Karpas-422 (cell line): ENCODE results near the gene CHCHD6. TPM values are rescaled to one million over a fixed set of nuclear protein-coding genes. Genes with fewer than 3 reads are reported as not detected.

Source experiments
- DNase-seq: peaks from one replicate; pipeline ENCODE4 v3.0.0-alpha.2; 2015
- H2AFZ ChIP-seq: fragments of 200-600 bp; sonication (generic); 2 replicates; pipeline ENCODE4 v1.6.1; 2014; ENCODE audit warnings: antibody characterized with exemption, low read length, mixed read lengths
- H3K27ac ChIP-seq: fragments of 200-600 bp; sonication (generic); 2 replicates; pipeline ENCODE4 v1.5.1; 2014; ENCODE audit warnings: mild to moderate bottlenecking, low read length, moderate library complexity
- H3K27me3 ChIP-seq: fragments of 200-600 bp; sonication (generic); 2 replicates; pipeline ENCODE4 v1.6.1; 2014; ENCODE audit warnings: low read length, mixed read lengths
- H3K36me3 ChIP-seq: fragments of 200-600 bp; sonication (generic); 2 replicates; pipeline ENCODE4 v1.6.1; 2014; ENCODE audit warnings: low read length, mixed read lengths; ENCODE audit not compliant: insufficient read depth
- H3K4me1 ChIP-seq: fragments of 200-600 bp; sonication (generic); 2 replicates; pipeline ENCODE4 v1.6.1; 2014; ENCODE audit warnings: mild to moderate bottlenecking, low read length, mixed read lengths
- H3K4me2 ChIP-seq: fragments of 200-600 bp; sonication (generic); 2 replicates; pipeline ENCODE4 v1.6.1; 2014; ENCODE audit warnings: low read length, low read depth, mild to moderate bottlenecking; ENCODE audit not compliant: poor library complexity, severe bottlenecking
- H3K4me3 ChIP-seq: fragments of 200-600 bp; sonication (generic); 2 replicates; pipeline ENCODE4 v1.5.1; 2014; ENCODE audit warnings: mild to moderate bottlenecking, antibody characterized with exemption, low read length, mixed read lengths
- H3K79me2 ChIP-seq: fragments of 200-600 bp; sonication (generic); 2 replicates; pipeline ENCODE4 v1.6.1; 2014; ENCODE audit warnings: mild to moderate bottlenecking, low read length, mixed read lengths
- H3K9ac ChIP-seq: fragments of 200-600 bp; sonication (generic); 2 replicates; pipeline ENCODE4 v1.6.0; 2014; ENCODE audit warnings: low read length
- H3K9me2 ChIP-seq: fragments of 200-600 bp; sonication (generic), shearing (Covaris generic); replicated peaks from 2 replicates; pipeline ENCODE4 v1.6.0; 2014; ENCODE audit warnings: mild to moderate bottlenecking, low read length, moderate library complexity; ENCODE audit not compliant: insufficient read depth
- H3K9me3 ChIP-seq: fragments of 300-700, 200-600 bp; sonication (generic); 2 replicates; pipeline ENCODE4 v1.6.1; 2014; ENCODE audit warnings: low read length, mixed read lengths
- H4K20me1 ChIP-seq: fragments of 200-600 bp; sonication (generic); 2 replicates; pipeline ENCODE4 v1.6.1; 2014; ENCODE audit warnings: mild to moderate bottlenecking, antibody characterized with exemption, low read length, low read depth; ENCODE audit not compliant: insufficient read depth
- total RNA-seq: library from RNA; depleted of rRNA; stranded (reverse); fragments of >200 nt; shearing (Covaris generic); gene quantifications from 2 replicates; pipeline ENCODE4 v1.2.3, GENCODE V29; 2014; ENCODE audit warnings: low replicate concordance

CHCHD6 gene
- total RNA-seq, 1 experiment from 2014 or later = 12.8 TPM

- Histone ChIP-seq H4K20me1 (peaks cover 33% of the 10 kb centered on the region), H3K27me3 (no peaks in the 10 kb centered on the region), H3K9me2 (no peaks in the 10 kb centered on the region), H3K36me3 (no peaks in the 10 kb centered on the region), H3K4me2 (no peak overlapping the region), H3K4me3 (no peak overlapping the region), H3K79me2 (no peaks in the 10 kb centered on the region), H3K9me3 (no peaks in the 10 kb centered on the region), H3K9ac (no peak overlapping the region), H2AFZ (no peak overlapping the region), H3K4me1 (no peaks in the 10 kb centered on the region), H3K27ac (no peak overlapping the region)
- no peak for DNase-seq
Observed at GRCh38 chr3:126711121-126711760, 7.2 kb downstream of the CHCHD6 start.

GRCh38 chr3:126713199-126713598 is 9.2 kb downstream of the CHCHD6 start:
- Histone ChIP-seq H3K4me1 (no peaks in the 10 kb centered on the region), H3K79me2 (no peaks in the 10 kb centered on the region), H3K27me3 (no peaks in the 10 kb centered on the region), H3K9ac (no peak overlapping the region), H4K20me1 (peaks cover 48% of the 10 kb centered on the region), H3K4me2 (no peak overlapping the region), H3K9me3 (no peaks in the 10 kb centered on the region), H3K36me3 (no peaks in the 10 kb centered on the region), H2AFZ (no peak overlapping the region), H3K4me3 (no peak overlapping the region), H3K27ac (no peak overlapping the region), H3K9me2 (no peaks in the 10 kb centered on the region)
- no peak for DNase-seq

- H2AFZ ChIP-seq = no peak overlapping the region
- no peaks in the 10 kb centered on the region for H3K27me3 ChIP-seq
- no peak overlapping the region for H3K27ac ChIP-seq
- H3K9me3 ChIP-seq = no peaks in the 10 kb centered on the region
- H3K4me1 ChIP-seq = no peaks in the 10 kb centered on the region
- H3K36me3 ChIP-seq = no peaks in the 10 kb centered on the region
- no peaks in the 10 kb centered on the region for H3K79me2 ChIP-seq
- no peak for DNase-seq
- H3K4me2 ChIP-seq = no peak overlapping the region
- no peaks in the 10 kb centered on the region for H3K9me2 ChIP-seq
- H4K20me1 ChIP-seq = peaks cover 59% of the 10 kb centered on the region
- no peak overlapping the region for H3K9ac ChIP-seq
- H3K4me3 ChIP-seq = no peak overlapping the region
Observed at GRCh38 chr3:126714276-126714900, 10.3 kb downstream of the CHCHD6 start.

GRCh38 chr3:126714921-126715320 is 10.9 kb downstream of the CHCHD6 start:
- Histone ChIP-seq H3K4me3 (no peak overlapping the region), H3K9me3 (no peaks in the 10 kb centered on the region), H3K4me1 (no peaks in the 10 kb centered on the region), H4K20me1 (peaks cover 58% of the 10 kb centered on the region), H3K9me2 (no peaks in the 10 kb centered on the region), H3K9ac (no peak overlapping the region), H3K4me2 (no peak overlapping the region), H3K27ac (no peak overlapping the region), H3K27me3 (no peaks in the 10 kb centered on the region), H2AFZ (no peak overlapping the region), H3K79me2 (no peaks in the 10 kb centered on the region), H3K36me3 (no peaks in the 10 kb centered on the region)
- DNase-seq = no peak

GRCh38 chr3:126715432-126715831 is 11.4 kb downstream of the CHCHD6 start:
- Histone ChIP-seq H3K4me1 (no peaks in the 10 kb centered on the region), H4K20me1 (peaks cover 54% of the 10 kb centered on the region), H3K9ac (no peak overlapping the region), H3K9me2 (no peaks in the 10 kb centered on the region), H3K27ac (no peak overlapping the region), H3K27me3 (no peaks in the 10 kb centered on the region), H3K4me3 (no peak overlapping the region), H3K36me3 (no peaks in the 10 kb centered on the region), H3K9me3 (no peaks in the 10 kb centered on the region), H3K79me2 (no peaks in the 10 kb centered on the region), H2AFZ (no peak overlapping the region), H3K4me2 (no peak overlapping the region)
- no peak for DNase-seq

- no peak for DNase-seq
- H4K20me1 ChIP-seq = peaks cover 54% of the 10 kb centered on the region
Observed at GRCh38 chr3:126716057-126716456, 12.0 kb downstream of the CHCHD6 start.

GRCh38 chr3:126718561-126719445 is 14.8 kb downstream of the CHCHD6 start:
- no peak for DNase-seq
- Histone ChIP-seq H3K4me3 (no peak overlapping the region), H3K4me1 (no peaks in the 10 kb centered on the region), H3K9ac (no peak overlapping the region), H3K27ac (no peak overlapping the region), H3K4me2 (no peak overlapping the region), H3K9me2 (no peaks in the 10 kb centered on the region), H3K27me3 (no peaks in the 10 kb centered on the region), H2AFZ (no peak overlapping the region), H3K36me3 (no peaks in the 10 kb centered on the region), H3K9me3 (no peaks in the 10 kb centered on the region), H4K20me1 (peaks cover 45% of the 10 kb centered on the region), H3K79me2 (no peaks in the 10 kb centered on the region)

More at GRCh38 chr3:126716057-126716456, 12.0 kb downstream of the CHCHD6 start:
- Histone ChIP-seq H3K9me3 (no peaks in the 10 kb centered on the region), H2AFZ (no peak overlapping the region), H3K4me3 (no peak overlapping the region), H3K36me3 (no peaks in the 10 kb centered on the region), H3K4me2 (no peak overlapping the region), H3K27ac (no peak overlapping the region), H3K79me2 (no peaks in the 10 kb centered on the region), H3K27me3 (no peaks in the 10 kb centered on the region), H3K9me2 (no peaks in the 10 kb centered on the region), H3K9ac (no peak overlapping the region), H3K4me1 (no peaks in the 10 kb centered on the region)

- Histone ChIP-seq H3K36me3 (no peaks in the 10 kb centered on the region; the same call in 1 of the 2 replicates), H3K9me3 (no peaks in the 10 kb centered on the region), H3K4me1 (no peaks in the 10 kb centered on the region), H3K4me3 (no peak overlapping the region), H4K20me1 (peaks cover 41% of the 10 kb centered on the region), H3K9ac (no peak overlapping the region), H3K27ac (no peak overlapping the region), H3K4me2 (no peak overlapping the region), H2AFZ (no peak overlapping the region), H3K27me3 (no peaks in the 10 kb centered on the region), H3K79me2 (no peaks in the 10 kb centered on the region), H3K9me2 (no peaks in the 10 kb centered on the region)
- no peak for DNase-seq
Observed at GRCh38 chr3:126720596-126720995, 16.6 kb downstream of the CHCHD6 start.
